DND-41 (cell line): ENCODE data around the gene ERBB2.
A peak's percentile ranks its signal among the peaks of the same experiment; 100 is the strongest.

Experiments used
- ATAC-seq: fragments of 200-7000 bp; cut with Tn5 transposase; 3 replicates; pipeline ENCODE4 v1.9.1; 2021; ENCODE audit warnings: low read depth; ENCODE audit not compliant: insufficient read depth
- DNase-seq: peaks from one replicate; pipeline ENCODE4 v3.0.0-alpha.2; 2020
- H2AFZ ChIP-seq: 2 replicates; pipeline ENCODE4 v1.6.0; 2012; ENCODE audit warnings: low read depth, low read length
- H3K27ac ChIP-seq: 2 replicates; pipeline ENCODE4 v1.5.1; 2012; ENCODE audit warnings: low read length, inconsistent platforms
- H3K27me3 ChIP-seq: fragments of 200-600 bp; sonication (generic); 2 replicates; pipeline ENCODE4 v1.6.0; 2012; ENCODE audit warnings: low read length, mild to moderate bottlenecking, inconsistent platforms; ENCODE audit not compliant: insufficient read depth, poor library complexity
- H3K36me3 ChIP-seq: 2 replicates; pipeline ENCODE4 v1.5.1; 2012; ENCODE audit warnings: low read length, inconsistent platforms; ENCODE audit not compliant: insufficient read depth
- H3K4me1 ChIP-seq: 2 replicates; pipeline ENCODE4 v1.5.1; 2012; ENCODE audit warnings: mild to moderate bottlenecking, low read length; ENCODE audit not compliant: insufficient read depth
- H3K4me2 ChIP-seq: 2 replicates; pipeline ENCODE4 v1.6.0; 2012; ENCODE audit warnings: mild to moderate bottlenecking, moderate library complexity, low read length, inconsistent platforms; ENCODE audit not compliant: insufficient read depth
- H3K4me3 ChIP-seq, 2 experiments: fragments of 200-600 bp in 1 of 2; shearing (Covaris generic) in 1 of 2; 2 replicates each; pipeline ENCODE4 v1.5.1; 2012 to 2016; ENCODE audit warnings: inconsistent platforms in 2 of 2, low read length in 2 of 2, mild to moderate bottlenecking in 2 of 2, low read depth in 1 of 2, moderate library complexity in 1 of 2
- H3K79me2 ChIP-seq: 2 replicates; pipeline ENCODE4 v1.6.0; 2012; ENCODE audit warnings: low read length, inconsistent platforms; ENCODE audit not compliant: insufficient read depth
- H3K9ac ChIP-seq: 2 replicates; pipeline ENCODE4 v1.6.0; 2012; ENCODE audit warnings: low read depth, mild to moderate bottlenecking, inconsistent platforms, low read length, moderate library complexity
- H3K9me3 ChIP-seq: 2 replicates; pipeline ENCODE4 v1.5.1; 2012; ENCODE audit warnings: low read length, moderate library complexity, mild to moderate bottlenecking, inconsistent platforms; ENCODE audit not compliant: insufficient read depth, severe bottlenecking
- H4K20me1 ChIP-seq: 2 replicates; pipeline ENCODE4 v1.6.0; 2012; ENCODE audit warnings: low read length; ENCODE audit not compliant: insufficient read depth
- EZH2 ChIP-seq: IDR thresholded peaks from 3 replicates; pipeline ENCODE4 v1.6.1; 2012; ENCODE audit warnings: borderline replicate concordance, low read depth, mild to moderate bottlenecking, moderate library complexity, low read length, inconsistent platforms; ENCODE audit not compliant: severe bottlenecking
- TF ChIP-seq, protein P1 (sequence below): IDR thresholded peaks from 2 replicates; pipeline ENCODE4 v1.5.1; 2012; ENCODE audit warnings: borderline replicate concordance, low read length, moderate library complexity, mild to moderate bottlenecking; ENCODE audit not compliant: poor library complexity, severe bottlenecking; ENCODE audit errors: extremely low read depth

Gene ERBB2

DNA sequence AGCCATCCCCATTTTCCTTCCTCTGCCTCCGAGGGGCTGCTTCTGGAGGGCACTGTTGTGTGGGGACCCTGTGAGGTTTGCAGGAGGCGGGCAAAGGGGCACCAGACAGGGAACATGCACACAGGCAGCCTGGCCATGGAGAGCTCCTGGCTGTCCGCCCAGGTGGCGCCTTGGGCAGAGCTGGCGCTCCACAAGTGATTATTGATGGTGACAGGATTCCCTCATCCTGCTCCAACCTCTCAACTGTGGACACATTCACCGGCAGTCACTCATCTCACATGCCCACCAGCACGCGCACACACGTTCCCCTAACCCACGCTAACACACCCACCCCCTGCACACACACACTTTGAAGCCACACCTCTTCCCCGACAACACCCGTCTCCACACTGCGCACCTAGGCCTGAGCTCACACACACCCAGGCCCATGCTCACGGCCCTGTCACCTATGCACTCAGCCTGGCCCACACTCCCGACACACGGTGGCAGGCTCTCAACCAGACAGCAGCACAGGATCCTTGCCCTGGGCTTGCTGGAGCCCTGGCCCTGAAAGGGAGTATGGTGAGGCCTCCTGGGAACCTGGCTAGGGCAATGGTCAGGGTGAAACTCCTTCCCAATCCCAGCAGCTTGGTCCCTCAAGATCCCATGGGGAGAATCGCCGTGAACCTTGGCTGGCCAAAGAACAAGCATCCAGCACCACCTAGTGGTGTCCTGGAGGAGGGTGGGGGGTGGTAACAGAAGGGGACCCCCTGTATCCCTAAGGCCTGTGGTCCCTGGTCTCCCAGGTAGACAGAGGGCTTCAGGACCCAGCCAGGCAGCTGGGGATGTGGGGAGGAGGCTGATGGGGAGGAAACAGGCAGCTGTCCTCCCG, 28.0 kb upstream of the ERBB2 start:
- Histone ChIP-seq H3K4me2 (no peak overlapping the region), H3K4me3 (no peak overlapping the region), H3K27me3 (no peaks in the 10 kb centered on the region), H3K9me3 (no peaks in the 10 kb centered on the region), H3K36me3 (0 out of 2 replicates have a peak, but pooled peaks cover 5% of the 10 kb centered on the region), H3K27ac (no peak overlapping the region), H4K20me1 (0 out of 2 replicates have a peak, but pooled peaks cover 3% of the 10 kb centered on the region), H2AFZ (no peak overlapping the region), H3K9ac (no peak overlapping the region), H3K79me2 (no peaks in the 10 kb centered on the region), H3K4me1 (no peaks in the 10 kb centered on the region)
- peak; percentile 52; the same call in 1 of the 3 replicates for ATAC-seq
- DNase-seq: peak; percentile 17
- TF ChIP-seq EZH2: no peak
- TF ChIP-seq, protein P1, sequence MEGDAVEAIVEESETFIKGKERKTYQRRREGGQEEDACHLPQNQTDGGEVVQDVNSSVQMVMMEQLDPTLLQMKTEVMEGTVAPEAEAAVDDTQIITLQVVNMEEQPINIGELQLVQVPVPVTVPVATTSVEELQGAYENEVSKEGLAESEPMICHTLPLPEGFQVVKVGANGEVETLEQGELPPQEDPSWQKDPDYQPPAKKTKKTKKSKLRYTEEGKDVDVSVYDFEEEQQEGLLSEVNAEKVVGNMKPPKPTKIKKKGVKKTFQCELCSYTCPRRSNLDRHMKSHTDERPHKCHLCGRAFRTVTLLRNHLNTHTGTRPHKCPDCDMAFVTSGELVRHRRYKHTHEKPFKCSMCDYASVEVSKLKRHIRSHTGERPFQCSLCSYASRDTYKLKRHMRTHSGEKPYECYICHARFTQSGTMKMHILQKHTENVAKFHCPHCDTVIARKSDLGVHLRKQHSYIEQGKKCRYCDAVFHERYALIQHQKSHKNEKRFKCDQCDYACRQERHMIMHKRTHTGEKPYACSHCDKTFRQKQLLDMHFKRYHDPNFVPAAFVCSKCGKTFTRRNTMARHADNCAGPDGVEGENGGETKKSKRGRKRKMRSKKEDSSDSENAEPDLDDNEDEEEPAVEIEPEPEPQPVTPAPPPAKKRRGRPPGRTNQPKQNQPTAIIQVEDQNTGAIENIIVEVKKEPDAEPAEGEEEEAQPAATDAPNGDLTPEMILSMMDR: peak; percentile 62

DNA sequence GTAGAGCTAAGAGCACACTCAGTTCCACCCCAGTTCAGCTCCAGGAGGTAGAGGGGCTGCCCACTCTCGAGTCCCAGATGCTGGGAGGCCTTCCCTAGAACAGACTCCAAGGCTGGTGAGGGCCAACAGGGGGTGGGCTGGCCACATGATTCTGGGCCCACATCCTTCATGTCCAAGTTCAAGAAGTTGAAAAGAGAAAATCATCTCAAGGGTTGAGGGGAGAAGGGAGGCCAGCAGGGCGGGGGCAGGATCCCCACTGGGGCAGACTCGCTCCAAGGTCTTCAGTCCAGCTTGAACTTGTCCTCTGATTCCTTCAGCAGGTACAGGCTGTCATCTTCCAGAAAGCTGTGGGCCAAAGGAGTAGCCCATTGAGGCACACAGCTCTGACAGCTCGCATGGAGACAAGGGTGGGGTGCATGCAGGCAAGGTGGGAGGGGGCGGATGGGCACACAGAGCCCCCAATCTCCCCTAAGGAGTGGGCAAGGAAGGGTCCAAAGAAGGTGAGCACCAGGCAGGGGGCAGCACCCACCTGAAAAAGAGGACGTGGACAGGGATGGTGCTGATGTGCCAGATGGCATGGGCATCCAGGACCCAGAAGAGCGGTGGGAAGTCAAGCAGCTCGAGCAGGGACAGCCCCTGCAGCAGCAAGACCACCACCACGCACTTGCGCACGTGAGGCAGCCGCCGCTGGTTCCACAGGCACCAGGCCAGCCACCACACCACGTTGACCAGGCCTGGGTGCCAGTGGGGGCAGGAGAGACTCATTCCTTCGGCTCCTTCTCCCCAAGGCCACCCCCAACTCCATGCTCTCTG, 27.1 kb upstream of the ERBB2 start:
- H4K20me1 ChIP-seq: 0 out of 2 replicates have a peak, but pooled peaks cover 3% of the 10 kb centered on the region
- no peak overlapping the region for H3K27ac ChIP-seq
- H3K4me3 ChIP-seq: no peak overlapping the region
- H3K27me3 ChIP-seq: no peaks in the 10 kb centered on the region
- H3K9me3 ChIP-seq: no peaks in the 10 kb centered on the region
- H3K79me2 ChIP-seq: no peaks in the 10 kb centered on the region
- H3K4me2 ChIP-seq: no peak overlapping the region
- ATAC-seq (no peak), DNase-seq (no peak)
- TF ChIP-seq, protein P1: no peak
- TF ChIP-seq EZH2: no peak
- no peak overlapping the region for H3K9ac ChIP-seq
- H3K4me1 ChIP-seq: no peaks in the 10 kb centered on the region
- 0 out of 2 replicates have a peak, but pooled peaks cover 5% of the 10 kb centered on the region for H3K36me3 ChIP-seq
- no peak overlapping the region for H2AFZ ChIP-seq

DNA sequence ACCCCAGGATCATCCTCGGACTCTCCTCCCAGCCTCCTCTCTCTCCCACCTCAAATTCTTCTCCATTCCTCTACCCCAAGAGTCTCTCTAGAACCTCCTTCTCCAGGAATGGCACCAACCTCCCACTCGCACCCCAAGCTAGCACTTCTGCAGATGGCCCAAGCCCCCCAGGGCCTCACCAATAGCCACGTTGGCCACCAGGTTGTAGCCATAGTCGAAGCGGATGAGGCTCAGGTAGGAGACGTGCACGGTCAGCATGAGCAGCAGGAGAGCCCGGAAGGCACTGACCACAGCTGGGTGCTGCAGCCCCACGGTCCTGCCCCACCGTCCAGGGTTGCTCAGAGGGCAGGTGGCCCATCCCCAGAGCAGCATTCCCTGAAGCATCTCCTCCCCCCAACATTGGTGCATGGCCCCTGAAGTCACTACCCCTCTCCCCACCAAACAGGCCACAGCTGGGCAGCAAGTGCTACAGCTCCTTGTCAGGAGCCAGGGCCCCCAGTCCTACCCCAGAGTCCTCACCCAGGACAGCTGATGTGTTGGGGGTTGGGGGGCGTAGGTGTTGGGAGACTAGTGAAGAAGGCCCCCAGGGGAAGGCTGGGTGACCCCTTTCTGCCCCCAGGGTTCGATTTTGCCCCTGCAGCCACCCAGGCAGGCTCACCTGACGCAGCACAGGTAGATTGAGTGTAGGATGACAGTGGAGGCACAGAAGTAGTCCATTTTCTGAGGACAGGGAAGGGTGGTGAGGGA, 26.4 kb upstream of the ERBB2 start:
- Histone ChIP-seq H2AFZ (no peak overlapping the region), H3K4me1 (no peaks in the 10 kb centered on the region), H3K27ac (no peak overlapping the region), H4K20me1 (0 out of 2 replicates have a peak, but pooled peaks cover 3% of the 10 kb centered on the region), H3K36me3 (0 out of 2 replicates have a peak, but pooled peaks cover 5% of the 10 kb centered on the region), H3K4me2 (no peak overlapping the region), H3K27me3 (no peaks in the 10 kb centered on the region), H3K9me3 (no peaks in the 10 kb centered on the region), H3K9ac (no peak overlapping the region), H3K79me2 (no peaks in the 10 kb centered on the region), H3K4me3 (no peak overlapping the region)
- ATAC-seq: no peak
- TF ChIP-seq, protein P1: no peak
- TF ChIP-seq EZH2: no peak
- DNase-seq: no peak
